H9 (cell line): ENCODE results near the gene PLEKHA1. TPM values are rescaled to one million over a fixed set of nuclear protein-coding genes. Genes with fewer than 3 reads are reported as not detected.

Source experiments
- DNase-seq: peaks from one replicate; pipeline ENCODE4 v3.0.0-alpha.2; 2017
- H2AFZ ChIP-seq: one replicate; pipeline ENCODE4 v1.6.1; 2013; ENCODE audit warnings: mild to moderate bottlenecking, low read length, control low read depth, moderate library complexity
- H2AK5ac ChIP-seq: 2 replicates; pipeline ENCODE4 v1.6.1; 2013; ENCODE audit warnings: low read length, control low read depth, mixed read lengths; ENCODE audit not compliant: insufficient read length
- H2BK120ac ChIP-seq: one replicate; pipeline ENCODE4 v1.6.1; 2013; ENCODE audit warnings: low read depth, mild to moderate bottlenecking, low read length, control low read depth, inconsistent platforms; ENCODE audit not compliant: poor library complexity, severe bottlenecking
- H2BK12ac ChIP-seq: 2 replicates; pipeline ENCODE4 v1.6.1; 2013; ENCODE audit warnings: low read length, control low read depth, mixed read lengths, low read depth; ENCODE audit not compliant: insufficient read length
- H2BK15ac ChIP-seq: 2 replicates; pipeline ENCODE4 v1.6.1; 2013; ENCODE audit warnings: low read depth, low read length, control low read depth
- H2BK20ac ChIP-seq: one replicate; pipeline ENCODE4 v1.6.1; 2013; ENCODE audit warnings: low read depth, mild to moderate bottlenecking, low read length, control low read depth, inconsistent platforms; ENCODE audit not compliant: poor library complexity, severe bottlenecking
- H2BK5ac ChIP-seq: 2 replicates; pipeline ENCODE4 v1.6.1; 2013; ENCODE audit warnings: low read length, control low read depth, mixed read lengths; ENCODE audit not compliant: insufficient read length
- H3K14ac ChIP-seq: 2 replicates; pipeline ENCODE4 v1.6.1; 2013; ENCODE audit warnings: low read length, control low read depth; ENCODE audit not compliant: insufficient read depth
- H3K18ac ChIP-seq: 2 replicates; pipeline ENCODE4 v1.6.1; 2013; ENCODE audit warnings: low read depth, mild to moderate bottlenecking, mixed read lengths, low read length, control low read depth; ENCODE audit not compliant: insufficient read length
- H3K23ac ChIP-seq: 2 replicates; pipeline ENCODE4 v1.6.1; 2013; ENCODE audit warnings: low read length, control low read depth, mixed read lengths, low read depth; ENCODE audit not compliant: insufficient read length
- H3K23me2 ChIP-seq: 2 replicates; pipeline ENCODE4 v1.6.1; 2013; ENCODE audit warnings: low read depth, mild to moderate bottlenecking, mixed read lengths, low read length, control low read depth; ENCODE audit not compliant: insufficient read length, poor library complexity, severe bottlenecking
- H3K27ac ChIP-seq: 2 replicates; pipeline ENCODE4 v1.5.1; 2013; ENCODE audit warnings: low read length, control low read depth, mixed read lengths, low read depth; ENCODE audit not compliant: insufficient read length
- H3K27me3 ChIP-seq: 2 replicates; pipeline ENCODE4 v1.6.1; 2013; ENCODE audit warnings: low read length, control low read depth, inconsistent platforms; ENCODE audit not compliant: insufficient read depth
- H3K4ac ChIP-seq: 2 replicates; pipeline ENCODE4 v1.6.1; 2013; ENCODE audit warnings: low read depth, mild to moderate bottlenecking, control low read depth, inconsistent platforms, low read length, moderate library complexity
- H3K4me1 ChIP-seq: 2 replicates; pipeline ENCODE4 v1.6.1; 2013; ENCODE audit warnings: low read length, control low read depth, inconsistent platforms; ENCODE audit not compliant: insufficient read depth
- H3K4me2 ChIP-seq: 2 replicates; pipeline ENCODE4 v1.6.1; 2013; ENCODE audit warnings: low read length, control low read depth, mixed read lengths; ENCODE audit not compliant: insufficient read length, insufficient read depth
- H3K56ac ChIP-seq: 2 replicates; pipeline ENCODE4 v1.6.1; 2013; ENCODE audit warnings: low read depth, mild to moderate bottlenecking, mixed read lengths, low read length, control low read depth; ENCODE audit not compliant: insufficient read length
- H3K79me1 ChIP-seq: 2 replicates; pipeline ENCODE4 v1.6.1; 2013; ENCODE audit warnings: low read depth, mild to moderate bottlenecking, moderate library complexity, low read length, control low read depth, inconsistent platforms; ENCODE audit not compliant: insufficient read depth, poor library complexity, severe bottlenecking
- H3K79me2 ChIP-seq: 2 replicates; pipeline ENCODE4 v1.6.1; 2013; ENCODE audit warnings: low read length, control low read depth, inconsistent platforms; ENCODE audit not compliant: insufficient read depth
- H3K9ac ChIP-seq: 2 replicates; pipeline ENCODE4 v1.6.1; 2013; ENCODE audit warnings: low read length, control low read depth, mixed read lengths; ENCODE audit not compliant: insufficient read length; ENCODE audit errors: extremely low read depth
- H3K9me3 ChIP-seq: one replicate; pipeline ENCODE4 v1.6.1; 2013; ENCODE audit warnings: low read depth, low read length, inconsistent platforms; ENCODE audit not compliant: control insufficient read depth
- H3T11ph ChIP-seq: one replicate; pipeline ENCODE4 v1.6.1; 2013; ENCODE audit warnings: mild to moderate bottlenecking, low read length, control low read depth, inconsistent platforms
- H4K20me1 ChIP-seq: one replicate; pipeline ENCODE4 v1.6.1; 2013; ENCODE audit not compliant: control insufficient read depth, insufficient read length, insufficient read depth
- H4K5ac ChIP-seq: 2 replicates; pipeline ENCODE4 v1.6.1; 2013; ENCODE audit warnings: low read depth, mild to moderate bottlenecking, mixed read lengths, low read length, control low read depth; ENCODE audit not compliant: insufficient read length
- H4K8ac ChIP-seq: replicated peaks from 2 replicates; pipeline ENCODE4 v1.6.1; 2013; ENCODE audit warnings: low read length, control low read depth, mixed read lengths, low read depth; ENCODE audit not compliant: insufficient read length
- H4K91ac ChIP-seq: 2 replicates; pipeline ENCODE4 v1.6.1; 2013; ENCODE audit warnings: low read depth, mild to moderate bottlenecking, moderate library complexity, mixed read lengths, low read length, control low read depth; ENCODE audit not compliant: insufficient read length
- H3K27ac Mint-ChIP-seq, 3 experiments: 2 replicates in 2 of 3; 3 replicates in 1 of 3; pipeline ENCODE4 v1.8.0; 2020 to 2021; ENCODE audit warnings: mixed read lengths in 3 of 3, mild to moderate bottlenecking in 1 of 3, moderate library complexity in 1 of 3
- H3K27me3 Mint-ChIP-seq: 2 replicates; pipeline ENCODE4 v1.8.0; 2021; ENCODE audit warnings: low read depth, mild to moderate bottlenecking, moderate library complexity, mixed read lengths
- H3K36me3 Mint-ChIP-seq, 3 experiments: 2 replicates in 2 of 3; 3 replicates in 1 of 3; pipeline ENCODE4 v1.8.0; 2020 to 2021; ENCODE audit warnings: low read depth in 3 of 3, mixed read lengths in 3 of 3; ENCODE audit not compliant: insufficient read depth in 1 of 3
- H3K4me1 Mint-ChIP-seq, 2 experiments: 2 replicates each; pipeline ENCODE4 v1.8.0; 2020; ENCODE audit warnings: mixed read lengths in 2 of 2
- H3K4me3 Mint-ChIP-seq, 2 experiments: 2 replicates in 1 of 2; 3 replicates in 1 of 2; pipeline ENCODE4 v1.8.0; 2020 to 2021; ENCODE audit warnings: mild to moderate bottlenecking in 2 of 2, mixed read lengths in 2 of 2, moderate library complexity in 1 of 2
- H3K9me3 Mint-ChIP-seq, 2 experiments: 2 replicates in 1 of 2; 3 replicates in 1 of 2; pipeline ENCODE4 v1.8.0; 2020; ENCODE audit warnings: mild to moderate bottlenecking in 2 of 2, mixed read lengths in 2 of 2, moderate library complexity in 1 of 2
- CTCF ChIP-seq: fragments of 200-600 bp; sonication (generic); conservative IDR thresholded peaks from 3 replicates; pipeline ENCODE4 v1.8.0; 2021; ENCODE audit warnings: antibody characterized with exemption, mild to moderate bottlenecking
- WGBS: extraction: QIAGEN DNeasy Blood & Tissue Kit; methylation state at CpG from one replicate; pipeline ENCODE4 v1.1.7; 2013; ENCODE audit warnings: missing lambda C conversion rate, low lambda C conversion rate, mixed read lengths; ENCODE audit not compliant: insufficient read length; ENCODE audit errors: extremely low coverage; 5-methylcytosine and 5-hydroxymethylcytosine counted together
- total RNA-seq: library from RNA; stranded (reverse); gene quantifications from 2 replicates; pipeline ENCODE4 v1.2.1, GENCODE V29; 2021

Gene PLEKHA1
- total RNA-seq, 1 experiment from 2014 or later, result 32.7 TPM

GRCh38 chr10:122354383-122354782 lies 20.1 kb upstream of the PLEKHA1 start:
- DNase-seq, result no peak
- Mint-ChIP-seq H3K27ac (no peak overlapping the region), H3K36me3 (peaks cover 0 to 18% (median 4%) of the 10 kb centered on the region in 3 experiments; a peak in 5 of 7 replicates), H3K4me1 (peaks cover 11 to 15% of the 10 kb centered on the region in 2 experiments), H3K4me3 (no peak overlapping the region), H3K27me3 (peaks cover 16% of the 10 kb centered on the region), H3K9me3 (peaks cover 22 to 23% of the 10 kb centered on the region in 2 experiments)
- Histone ChIP-seq H3K4me1 (no peaks in the 10 kb centered on the region; the same call in 1 of the 2 replicates), H3K9ac (no peak overlapping the region), H3K14ac (no peak overlapping the region), H4K91ac (no peak overlapping the region), H3K23me2 (no peaks in the 10 kb centered on the region), H4K5ac (no peak overlapping the region), H2BK20ac (no peak overlapping the region), H3K27me3 (no peaks in the 10 kb centered on the region), H3K4ac (no peak overlapping the region), H3K79me1 (no peaks in the 10 kb centered on the region), H2BK120ac (no peak overlapping the region), H2AFZ (no peak overlapping the region), H3K18ac (no peak overlapping the region), H3K4me2 (no peak overlapping the region), H3K56ac (no peak overlapping the region), H4K20me1 (no peaks in the 10 kb centered on the region), H3K9me3 (no peaks in the 10 kb centered on the region), H3K79me2 (no peaks in the 10 kb centered on the region), H3K23ac (no peak overlapping the region), H2AK5ac (no peak overlapping the region), H3T11ph (no peak overlapping the region), H2BK5ac (no peak overlapping the region), H3K27ac (no peak overlapping the region), H2BK15ac (no peak overlapping the region), H4K8ac (no peak overlapping the region), H2BK12ac (no peak overlapping the region)
- TF ChIP-seq CTCF, result no peak
- no CpG with 5 or more reads among the region's 2 CpGs for WGBS
